ENCODE results near the gene SPACA4.

SPACA4 gene

DNA sequence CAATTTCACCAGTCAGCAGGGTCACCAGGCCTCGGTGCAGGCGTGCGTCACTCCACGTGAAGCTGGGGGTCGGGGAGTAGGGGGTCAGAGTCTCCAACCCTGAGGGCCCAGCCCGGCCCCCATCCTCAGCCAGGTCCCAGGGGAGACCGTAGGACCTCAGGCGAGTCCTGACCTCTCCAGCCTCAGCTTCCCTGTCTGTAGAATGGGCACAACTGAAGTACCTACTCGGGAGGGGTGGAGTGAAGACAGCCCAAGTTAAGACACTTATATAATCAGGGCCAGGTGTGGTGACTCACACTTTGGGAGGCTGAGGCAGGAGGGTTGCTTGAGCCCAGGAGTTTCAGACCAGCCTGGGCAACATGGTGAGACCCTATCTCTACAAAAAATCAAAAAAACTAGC is 2.7 kb upstream of the SPACA4 start:
- TF ChIP-seq, protein P1, sequence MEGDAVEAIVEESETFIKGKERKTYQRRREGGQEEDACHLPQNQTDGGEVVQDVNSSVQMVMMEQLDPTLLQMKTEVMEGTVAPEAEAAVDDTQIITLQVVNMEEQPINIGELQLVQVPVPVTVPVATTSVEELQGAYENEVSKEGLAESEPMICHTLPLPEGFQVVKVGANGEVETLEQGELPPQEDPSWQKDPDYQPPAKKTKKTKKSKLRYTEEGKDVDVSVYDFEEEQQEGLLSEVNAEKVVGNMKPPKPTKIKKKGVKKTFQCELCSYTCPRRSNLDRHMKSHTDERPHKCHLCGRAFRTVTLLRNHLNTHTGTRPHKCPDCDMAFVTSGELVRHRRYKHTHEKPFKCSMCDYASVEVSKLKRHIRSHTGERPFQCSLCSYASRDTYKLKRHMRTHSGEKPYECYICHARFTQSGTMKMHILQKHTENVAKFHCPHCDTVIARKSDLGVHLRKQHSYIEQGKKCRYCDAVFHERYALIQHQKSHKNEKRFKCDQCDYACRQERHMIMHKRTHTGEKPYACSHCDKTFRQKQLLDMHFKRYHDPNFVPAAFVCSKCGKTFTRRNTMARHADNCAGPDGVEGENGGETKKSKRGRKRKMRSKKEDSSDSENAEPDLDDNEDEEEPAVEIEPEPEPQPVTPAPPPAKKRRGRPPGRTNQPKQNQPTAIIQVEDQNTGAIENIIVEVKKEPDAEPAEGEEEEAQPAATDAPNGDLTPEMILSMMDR (IDR thresholded peaks at IDR 0.05; ENCODE audit: control insufficient read depth, insufficient read depth, low read depth, low read length, missing control alignments), result no peak
- no peak overlapping the region for H3K4me3 ChIP-seq (ENCODE audit: control insufficient read depth, low read depth, low read length)
- no peak for DNase-seq (ENCODE audit: low read depth)

DNA sequence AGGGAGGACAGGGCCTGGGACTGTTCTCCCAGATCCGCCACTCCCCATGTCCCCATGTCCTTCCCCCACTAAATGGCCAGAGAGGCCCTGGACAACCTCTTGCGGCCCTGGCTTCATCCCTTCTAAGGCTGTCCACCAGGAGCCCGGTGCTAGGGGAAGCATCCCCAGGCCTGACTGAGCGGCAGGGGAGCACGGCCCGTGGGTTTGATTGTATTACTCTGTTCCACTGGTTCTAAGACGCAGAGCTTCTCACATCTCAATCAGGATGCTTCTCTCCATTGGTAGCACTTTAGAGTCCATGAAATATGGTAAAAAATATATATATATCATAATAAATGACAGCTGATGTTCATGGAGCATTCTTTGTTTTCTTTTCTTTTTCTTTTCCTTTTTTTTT is 815 bp downstream of the SPACA4 start:
- DNase-seq (ENCODE audit: low read depth), result no peak
- TF ChIP-seq, protein P1 (IDR thresholded peaks at IDR 0.05; ENCODE audit: control insufficient read depth, insufficient read depth, low read depth, low read length, missing control alignments), result no peak
- H3K4me3 ChIP-seq (ENCODE audit: control insufficient read depth, low read depth, low read length), result no peak overlapping the region

- no peak overlapping the region for H3K4me3 ChIP-seq (ENCODE audit: control insufficient read depth, low read depth, low read length)
- TF ChIP-seq, protein P1 (IDR thresholded peaks at IDR 0.05; ENCODE audit: control insufficient read depth, insufficient read depth, low read depth, low read length, missing control alignments), result peak; percentile 68
- DNase-seq (ENCODE audit: low read depth), result no peak
Measured at GRCh38 chr19:48608798-48609263, 2.3 kb downstream of the SPACA4 start.

GRCh38 chr19:48609571-48610108 is 3.1 kb downstream of the SPACA4 start:
- TF ChIP-seq, protein P1 (IDR thresholded peaks at IDR 0.05; ENCODE audit: control insufficient read depth, insufficient read depth, low read depth, low read length, missing control alignments), result no peak
- DNase-seq (ENCODE audit: low read depth), result no peak
- no peak overlapping the region for H3K4me3 ChIP-seq (ENCODE audit: control insufficient read depth, low read depth, low read length)

DNA sequence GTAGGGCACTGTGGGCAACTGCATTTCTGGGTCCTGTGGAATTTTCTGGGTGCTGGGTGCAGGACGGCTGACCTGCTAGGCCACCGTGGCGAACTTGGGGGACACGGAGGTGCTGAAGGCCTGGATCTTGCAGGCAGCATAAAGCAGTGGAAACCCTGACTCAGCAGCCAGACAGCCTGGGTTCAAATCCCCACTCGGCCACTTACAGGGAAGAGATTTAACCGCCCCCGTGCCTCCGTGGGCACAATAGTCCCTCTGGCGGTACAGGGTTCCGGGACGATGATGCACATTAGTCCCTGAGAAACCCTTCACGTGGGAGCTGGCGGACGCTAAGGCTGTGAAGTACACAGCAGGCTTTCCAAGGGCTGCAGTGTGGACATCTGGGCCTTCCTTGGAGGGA is 5.3 kb downstream of the SPACA4 start:
- no peak overlapping the region for H3K4me3 ChIP-seq (ENCODE audit: control insufficient read depth, low read depth, low read length)
- no peak for DNase-seq (ENCODE audit: low read depth)
- TF ChIP-seq, protein P1 (IDR thresholded peaks at IDR 0.05; ENCODE audit: control insufficient read depth, insufficient read depth, low read depth, low read length, missing control alignments), result no peak

DNA sequence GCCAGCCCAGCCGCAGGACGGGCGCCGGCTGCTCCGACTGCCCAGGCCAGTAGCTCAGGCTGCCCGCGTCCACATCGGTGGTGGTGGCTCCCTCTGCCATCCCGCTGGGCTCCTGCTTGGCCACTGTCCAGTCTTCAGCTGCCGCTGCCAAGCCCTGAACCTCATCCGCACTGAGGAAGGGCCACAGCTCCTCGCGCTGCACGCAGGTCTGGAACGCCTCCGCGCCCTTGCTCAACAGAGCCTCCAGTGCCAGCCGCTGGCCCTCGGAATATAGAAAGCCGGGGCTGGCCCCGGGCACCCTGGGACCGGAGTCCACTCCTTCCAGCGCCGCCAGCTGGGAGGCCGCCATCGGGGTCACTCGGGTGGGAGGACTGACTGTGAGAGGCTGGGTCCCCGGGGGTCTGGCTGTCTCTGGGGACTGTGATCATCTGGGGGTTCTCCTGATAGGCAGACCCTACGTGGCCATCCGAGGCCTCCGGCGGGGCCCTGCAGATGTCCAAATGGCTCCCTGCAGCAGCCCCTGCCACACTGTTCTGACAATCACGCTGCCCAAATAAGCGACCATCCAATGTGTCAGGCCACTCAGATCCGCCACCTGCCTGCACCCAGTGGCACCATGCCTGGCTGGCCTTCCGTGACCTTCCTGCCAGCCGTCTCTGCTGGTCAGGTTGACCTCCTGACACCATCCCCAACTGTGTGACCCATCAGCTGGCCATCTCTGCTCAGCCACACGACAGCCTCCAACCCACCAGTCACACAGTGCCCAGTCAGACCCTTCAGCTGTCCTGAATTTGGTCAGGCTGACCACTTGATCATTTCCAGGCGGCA is 6.7 kb downstream of the SPACA4 start:
- TF ChIP-seq, protein P1 (IDR thresholded peaks at IDR 0.05; ENCODE audit: control insufficient read depth, insufficient read depth, low read depth, low read length, missing control alignments), result no peak
- no peak for DNase-seq (ENCODE audit: low read depth)

More for the DNA sequence above, 6.7 kb downstream of the SPACA4 start:
- H3K4me3 ChIP-seq (ENCODE audit: control insufficient read depth, low read depth, low read length), result no peak overlapping the region
